Natural killer cell treated with Interleukin-12 subunit alpha and Interleukin-12 subunit beta and Interleukin-15 and Interleukin-18, amount 100 ng/mL, for 72 hours (primary cell): Measurements from ENCODE around the gene EVX2. TPM values are rescaled to one million over a fixed set of nuclear protein-coding genes. Genes with fewer than 3 reads are reported as not detected.

Experiments used
- ATAC-seq, 2 donors: fragments of 150-1000 bp; cut with Tn5 transposase in 1 of 2; sonication (Bioruptor Pico), chemical (Tn5 transposase) in 1 of 2; 2 replicates each; pipeline ENCODE4 v1.10.0; 2021
- DNase-seq: peaks from one replicate; pipeline ENCODE4 v3.0.0; 2022; ENCODE audit warnings: low spot score
- H3K27ac Mint-ChIP-seq, 2 donors: 1 replicate in 1 of 2; 2 replicates in 1 of 2; pipeline ENCODE4 v1.8.0; 2022; ENCODE audit warnings: mixed read lengths in 2 of 2, mild to moderate bottlenecking in 1 of 2, moderate library complexity in 1 of 2
- H3K27me3 Mint-ChIP-seq, 2 donors: 1 replicate in 1 of 2; 2 replicates in 1 of 2; pipeline ENCODE4 v1.8.0; 2022; ENCODE audit warnings: mixed read lengths in 2 of 2
- H3K36me3 Mint-ChIP-seq: one replicate; pipeline ENCODE4 v1.8.0; 2022; ENCODE audit warnings: mixed read lengths
- H3K4me1 Mint-ChIP-seq, 2 donors: 1 replicate in 1 of 2; 2 replicates in 1 of 2; pipeline ENCODE4 v1.8.0; 2022; ENCODE audit warnings: low read depth in 2 of 2, mixed read lengths in 2 of 2, mild to moderate bottlenecking in 1 of 2
- H3K4me3 Mint-ChIP-seq: one replicate; pipeline ENCODE4 v1.8.0; 2022; ENCODE audit warnings: mixed read lengths
- H3K9me3 Mint-ChIP-seq: 2 replicates; pipeline ENCODE4 v1.8.0; 2022; ENCODE audit warnings: mixed read lengths
- total RNA-seq, 2 donors: library from RNA; stranded (reverse); gene quantifications; one replicate each; pipeline ENCODE4 v1.2.3, GENCODE V29; 2022

Gene EVX2
- not detected for total RNA-seq

DNA sequence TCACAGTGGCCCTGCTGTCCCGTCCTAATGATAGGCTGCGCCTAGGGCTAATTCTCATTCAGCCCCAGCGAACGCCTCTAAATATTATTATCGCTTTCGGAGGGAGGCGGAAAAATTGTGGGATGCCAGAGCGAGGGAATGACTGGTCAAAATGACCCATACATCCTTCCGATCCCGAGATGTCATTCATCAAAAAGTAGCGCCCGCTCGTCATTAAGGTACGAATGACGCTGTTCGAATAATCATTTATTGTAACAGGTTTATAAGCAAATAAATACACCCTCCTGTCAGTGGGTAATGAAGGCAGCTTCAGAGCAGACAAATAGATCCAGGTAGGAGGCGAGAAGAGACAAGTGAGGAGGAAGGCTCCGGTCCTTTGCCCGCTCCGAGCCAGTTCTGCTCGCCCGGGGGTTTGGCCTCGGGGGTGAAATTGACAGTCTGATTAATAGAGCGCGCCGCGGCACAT lies at the start of gene EVX2:
EVX2 (minus strand) TSS at position 167 of the 466 bp plus-strand sequence. CDS start 186 bp downstream, outside the sequence.
- H3K9me3 Mint-ChIP-seq = no peaks in the 10 kb centered on the region
- peak within 1 kb of the TSS; percentile 5 for H3K4me3 Mint-ChIP-seq
- peaks cover 45 to 75% of the 10 kb centered on the region in 2 donors for H3K27me3 Mint-ChIP-seq
- peak within 1 kb of the TSS; percentile 37 to 40 for H3K27ac Mint-ChIP-seq
- DNase-seq (no peak), ATAC-seq (no peak)
- H3K36me3 Mint-ChIP-seq = peaks cover 24% of the 10 kb centered on the region
- peaks cover 5 to 15% of the 10 kb centered on the region in 2 donors for H3K4me1 Mint-ChIP-seq

DNA sequence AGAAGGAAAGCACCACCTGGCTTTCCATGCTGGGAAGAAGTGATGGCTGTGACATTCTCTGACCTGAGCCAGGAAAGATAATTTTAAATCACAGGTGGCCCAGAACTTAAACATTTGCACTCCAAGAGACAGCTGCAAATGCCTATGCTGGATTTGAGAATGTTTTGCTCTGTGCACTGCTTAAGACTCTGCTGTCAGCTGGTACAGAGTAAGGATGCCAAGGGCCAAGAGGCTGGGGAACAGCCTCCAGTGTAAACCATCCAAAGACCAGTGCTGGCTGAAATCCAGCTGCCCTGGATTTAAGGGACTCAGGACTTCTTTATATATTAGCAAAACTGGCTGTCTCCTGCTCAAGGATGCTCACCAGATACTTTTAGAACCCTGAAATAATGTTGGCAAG lies 49.6 kb upstream of the EVX2 start:
- no peak for ATAC-seq
- Mint-ChIP-seq H3K9me3 (no peaks in the 10 kb centered on the region), H3K4me1 (peaks cover 27 to 30% of the 10 kb centered on the region in 2 donors), H3K27ac (no peak overlapping the region), H3K4me3 (no peak overlapping the region), H3K36me3 (peaks cover 28% of the 10 kb centered on the region), H3K27me3 (peaks cover 61 to 81% of the 10 kb centered on the region in 2 donors)
- no peak for DNase-seq

DNA sequence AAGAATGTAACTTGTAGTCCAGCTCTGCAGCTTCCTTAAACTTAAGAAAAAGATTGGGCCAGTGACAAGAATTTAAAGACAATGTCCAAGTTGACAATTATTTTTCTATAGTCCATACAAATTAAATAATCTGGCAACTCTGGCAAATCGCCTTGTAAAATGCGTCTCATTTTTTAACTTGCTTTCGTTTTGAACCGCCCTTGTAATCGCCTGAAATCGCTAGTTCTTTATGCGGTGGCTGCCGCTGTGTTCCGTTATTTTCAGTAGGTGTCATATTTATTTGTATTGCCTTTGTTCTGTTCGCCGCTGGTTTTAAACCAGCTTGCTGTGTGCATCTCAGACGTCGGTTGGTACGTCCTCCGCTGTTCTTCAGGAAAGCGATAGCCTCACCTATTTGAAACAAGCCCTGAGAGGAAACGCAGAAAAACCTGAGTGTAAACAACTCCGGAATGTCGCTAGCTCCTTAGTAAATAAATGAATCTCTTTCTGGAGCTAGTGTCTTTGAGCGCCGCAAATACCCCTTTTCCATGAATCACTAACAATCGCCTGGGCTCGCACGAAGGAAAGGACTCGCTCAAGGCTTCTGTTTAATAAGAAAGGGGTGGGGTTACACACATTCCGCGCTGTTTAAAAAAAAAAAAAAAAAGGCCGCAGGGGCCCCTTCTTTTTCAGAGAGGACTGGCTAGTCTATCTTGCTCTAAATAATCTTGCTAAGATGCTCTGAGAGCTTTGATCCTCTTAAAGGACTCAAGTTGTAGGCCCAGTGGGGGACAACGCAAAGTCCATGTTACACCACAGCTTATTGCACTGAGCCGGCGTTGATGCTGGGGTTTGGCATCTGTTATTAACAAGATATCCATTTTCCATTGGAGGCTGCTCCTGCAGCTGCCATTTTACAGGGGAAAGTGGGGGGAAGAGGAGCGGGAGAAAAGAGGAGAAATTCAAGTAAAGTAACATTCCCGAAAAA lies 48.7 kb upstream of the EVX2 start:
- Mint-ChIP-seq H3K36me3 (peaks cover 27% of the 10 kb centered on the region), H3K4me3 (peak overlapping the region; percentile 81)
- no peak for DNase-seq

DNA sequence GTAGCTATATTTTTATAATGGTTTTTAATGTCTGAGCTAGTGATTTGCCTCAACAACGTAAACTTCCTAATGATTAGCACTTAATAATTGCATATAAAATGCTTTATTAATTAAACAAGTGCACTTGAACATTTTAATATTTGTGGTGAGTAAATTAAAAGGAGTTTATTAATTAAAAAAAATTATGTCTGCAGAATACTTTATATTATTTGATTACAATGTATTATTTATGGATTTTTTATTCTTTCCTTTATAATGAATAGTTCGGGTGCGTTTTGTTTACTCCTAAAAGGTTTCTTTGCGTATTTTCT lies 48.0 kb upstream of the EVX2 start:
- ATAC-seq (no peak), DNase-seq (no peak)
- Mint-ChIP-seq H3K36me3 (peaks cover 25% of the 10 kb centered on the region), H3K9me3 (no peaks in the 10 kb centered on the region), H3K27ac (no peak overlapping the region), H3K27me3 (peaks cover 61 to 83% of the 10 kb centered on the region in 2 donors), H3K4me1 (peaks cover 29 to 33% of the 10 kb centered on the region in 2 donors), H3K4me3 (peak overlapping the region; percentile 81)

More for the DNA sequence above, 48.7 kb upstream of the EVX2 start:
- H3K9me3 Mint-ChIP-seq = no peaks in the 10 kb centered on the region
- no peak overlapping the region for H3K27ac Mint-ChIP-seq
- ATAC-seq = no peak
- H3K4me1 Mint-ChIP-seq = peaks cover 29 to 33% of the 10 kb centered on the region in 2 donors
- peaks cover 61 to 81% of the 10 kb centered on the region in 2 donors for H3K27me3 Mint-ChIP-seq

DNA sequence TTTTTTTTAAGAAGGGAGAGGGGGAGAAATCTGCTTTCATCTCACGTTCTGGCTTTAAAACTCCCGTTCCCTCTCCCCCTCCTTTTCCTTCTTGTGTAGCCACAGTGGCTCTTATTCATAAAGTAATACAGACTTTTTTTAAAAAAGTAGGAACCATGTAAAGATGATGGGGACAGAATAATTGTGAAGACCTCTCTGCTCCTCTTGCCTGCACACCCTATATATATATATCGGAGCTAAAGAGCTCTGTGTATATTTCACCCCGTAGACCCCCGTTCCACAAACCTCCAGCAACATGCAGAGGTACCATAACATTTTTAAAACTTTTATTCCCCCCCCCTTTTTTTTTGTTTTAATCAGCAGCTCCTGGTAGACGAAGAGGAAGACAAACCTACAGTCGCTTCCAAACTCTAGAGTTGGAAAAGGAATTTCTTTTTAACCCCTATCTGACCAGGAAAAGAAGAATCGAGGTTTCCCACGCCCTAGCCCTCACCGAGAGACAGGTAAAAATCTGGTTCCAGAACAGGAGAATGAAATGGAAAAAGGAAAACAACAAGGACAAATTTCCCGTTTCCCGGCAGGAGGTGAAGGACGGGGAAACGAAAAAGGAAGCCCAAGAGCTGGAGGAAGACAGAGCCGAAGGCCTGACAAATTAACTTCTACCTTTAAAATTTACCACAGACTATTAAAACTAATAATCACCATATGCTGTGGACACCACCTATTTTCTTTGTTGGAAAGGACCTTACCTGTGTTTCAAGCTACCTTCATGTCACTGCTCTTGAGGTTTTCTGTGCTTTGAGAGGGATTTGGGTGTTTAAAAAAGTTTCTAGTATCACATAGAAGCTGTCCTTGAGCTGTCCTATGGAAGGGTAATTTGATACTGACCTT lies 47.4 kb upstream of the EVX2 start:
- Mint-ChIP-seq H3K9me3 (no peaks in the 10 kb centered on the region), H3K4me3 (peak overlapping the region; percentile 81), H3K27me3 (peaks cover 62 to 85% of the 10 kb centered on the region in 2 donors), H3K27ac (no peak overlapping the region), H3K36me3 (peaks cover 25% of the 10 kb centered on the region), H3K4me1 (peaks cover 29 to 33% of the 10 kb centered on the region in 2 donors)
- DNase-seq (no peak), ATAC-seq (no peak)

DNA sequence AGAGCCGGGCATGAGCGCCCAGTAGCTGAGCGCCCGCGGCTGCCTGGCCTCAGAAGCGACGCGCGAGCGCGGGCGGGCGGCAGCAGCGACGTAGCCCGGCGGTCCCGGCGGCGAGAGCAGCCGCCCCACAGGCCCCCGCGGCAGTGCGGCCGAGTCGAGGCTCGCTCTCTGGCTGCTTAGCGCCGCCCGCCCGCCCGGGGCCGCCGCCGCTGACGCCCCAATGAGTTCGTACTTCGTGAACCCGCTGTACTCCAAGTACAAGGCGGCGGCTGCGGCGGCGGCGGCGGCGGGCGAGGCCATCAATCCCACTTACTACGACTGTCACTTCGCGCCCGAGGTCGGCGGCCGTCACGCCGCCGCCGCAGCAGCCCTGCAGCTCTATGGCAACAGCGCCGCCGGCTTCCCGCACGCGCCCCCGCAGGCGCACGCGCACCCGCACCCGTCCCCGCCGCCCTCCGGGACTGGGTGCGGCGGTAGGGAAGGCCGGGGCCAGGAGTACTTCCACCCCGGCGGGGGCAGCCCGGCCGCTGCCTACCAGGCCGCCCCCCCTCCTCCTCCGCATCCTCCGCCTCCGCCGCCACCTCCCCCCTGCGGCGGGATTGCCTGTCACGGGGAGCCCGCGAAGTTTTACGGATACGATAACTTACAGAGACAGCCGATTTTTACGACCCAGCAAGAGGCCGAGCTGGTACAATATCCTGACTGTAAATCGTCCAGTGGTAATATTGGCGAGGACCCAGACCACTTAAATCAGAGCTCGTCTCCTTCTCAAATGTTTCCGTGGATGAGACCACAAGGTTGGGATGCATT lies 46.6 kb upstream of the EVX2 start:
- Mint-ChIP-seq H3K27ac (no peak overlapping the region), H3K4me1 (peaks cover 22 to 28% of the 10 kb centered on the region in 2 donors), H3K36me3 (peaks cover 20% of the 10 kb centered on the region), H3K4me3 (peak overlapping the region; percentile 81), H3K27me3 (peaks cover 62 to 85% of the 10 kb centered on the region in 2 donors), H3K9me3 (no peaks in the 10 kb centered on the region)
- no peak for DNase-seq
- peak; percentile 63 to 64 for ATAC-seq

DNA sequence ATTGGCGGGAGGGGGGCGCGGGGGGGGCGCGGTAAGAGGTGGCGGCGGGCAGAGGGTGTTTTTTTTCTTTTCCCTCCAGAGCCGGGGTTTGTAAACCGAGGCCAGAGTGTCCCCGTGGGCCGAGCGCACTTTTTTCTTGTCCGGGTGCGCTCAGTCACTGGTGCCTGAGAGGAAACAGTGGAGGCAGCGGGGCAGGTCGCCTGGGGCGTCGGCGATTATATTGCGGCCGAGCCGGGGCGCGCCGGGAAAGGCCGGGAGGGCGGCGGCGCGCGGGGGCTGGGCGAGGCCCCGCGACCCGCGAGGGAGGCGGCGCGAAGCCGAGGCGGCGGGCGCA lies 46.0 kb upstream of the EVX2 start:
- H3K4me3 Mint-ChIP-seq = no peak overlapping the region
- peaks cover 19 to 27% of the 10 kb centered on the region in 2 donors for H3K4me1 Mint-ChIP-seq

DNA sequence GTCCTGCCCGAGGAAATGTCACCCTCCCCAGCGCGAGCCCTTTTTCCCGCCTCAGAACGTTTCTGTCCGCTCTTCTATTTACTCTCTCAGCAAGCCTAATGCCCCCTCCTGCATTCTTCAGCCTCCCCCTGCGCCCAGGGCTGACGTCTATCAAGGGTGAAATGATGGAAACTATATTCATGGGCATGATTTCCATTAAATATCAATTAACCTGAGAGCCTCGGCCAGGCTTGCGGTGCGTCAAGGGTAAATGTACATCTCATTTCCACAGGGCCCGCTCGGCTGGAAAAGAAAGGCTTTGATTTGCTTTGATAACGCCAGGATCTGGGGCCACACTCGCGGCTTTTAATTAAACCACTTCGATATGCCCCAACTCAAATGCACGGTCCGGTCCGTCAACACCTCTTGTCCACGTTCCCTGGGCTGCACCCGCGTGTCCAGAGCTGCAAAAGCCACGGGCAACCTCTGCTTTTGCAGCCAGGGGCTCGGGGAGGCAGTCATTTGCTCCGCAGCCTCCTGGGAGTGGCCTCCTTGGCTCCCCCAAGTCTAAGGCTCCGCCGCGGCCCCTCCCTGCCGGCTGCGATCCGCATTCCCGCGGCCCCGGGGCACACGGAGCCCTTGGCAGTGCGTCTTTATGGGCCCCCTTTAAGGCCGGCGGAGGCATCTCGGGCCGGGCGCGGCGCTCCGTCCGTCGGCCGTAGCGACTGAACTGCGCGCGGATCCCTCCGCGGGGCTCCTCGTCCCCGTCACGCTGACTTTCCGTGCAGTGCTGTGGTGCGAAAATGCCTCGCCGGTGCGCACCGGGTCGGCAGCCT lies 45.4 kb upstream of the EVX2 start, which contains the start of gene HOXD8:
HOXD8 (plus strand) TSS at position 724 of the 815 bp plus-strand sequence. CDS start 662 bp downstream, outside the sequence.
- Mint-ChIP-seq H3K36me3 (peaks cover 16% of the 10 kb centered on the region), H3K27ac (peak within 1 kb of the TSS in 1 of 2 donors; percentile 38), H3K9me3 (no peaks in the 10 kb centered on the region), H3K4me1 (peaks cover 19 to 27% of the 10 kb centered on the region in 2 donors), H3K27me3 (peaks cover 62 to 83% of the 10 kb centered on the region in 2 donors), H3K4me3 (peak within 1 kb of the TSS; percentile 51)
- ATAC-seq (peak in 1 of 2 donors; percentile 52), DNase-seq (no peak)

More for the DNA sequence above, 46.0 kb upstream of the EVX2 start:
- Mint-ChIP-seq H3K9me3 (no peaks in the 10 kb centered on the region), H3K27me3 (peaks cover 61 to 83% of the 10 kb centered on the region in 2 donors), H3K36me3 (peaks cover 18% of the 10 kb centered on the region), H3K27ac (no peak overlapping the region)
- DNase-seq (no peak), ATAC-seq (no peak)

DNA sequence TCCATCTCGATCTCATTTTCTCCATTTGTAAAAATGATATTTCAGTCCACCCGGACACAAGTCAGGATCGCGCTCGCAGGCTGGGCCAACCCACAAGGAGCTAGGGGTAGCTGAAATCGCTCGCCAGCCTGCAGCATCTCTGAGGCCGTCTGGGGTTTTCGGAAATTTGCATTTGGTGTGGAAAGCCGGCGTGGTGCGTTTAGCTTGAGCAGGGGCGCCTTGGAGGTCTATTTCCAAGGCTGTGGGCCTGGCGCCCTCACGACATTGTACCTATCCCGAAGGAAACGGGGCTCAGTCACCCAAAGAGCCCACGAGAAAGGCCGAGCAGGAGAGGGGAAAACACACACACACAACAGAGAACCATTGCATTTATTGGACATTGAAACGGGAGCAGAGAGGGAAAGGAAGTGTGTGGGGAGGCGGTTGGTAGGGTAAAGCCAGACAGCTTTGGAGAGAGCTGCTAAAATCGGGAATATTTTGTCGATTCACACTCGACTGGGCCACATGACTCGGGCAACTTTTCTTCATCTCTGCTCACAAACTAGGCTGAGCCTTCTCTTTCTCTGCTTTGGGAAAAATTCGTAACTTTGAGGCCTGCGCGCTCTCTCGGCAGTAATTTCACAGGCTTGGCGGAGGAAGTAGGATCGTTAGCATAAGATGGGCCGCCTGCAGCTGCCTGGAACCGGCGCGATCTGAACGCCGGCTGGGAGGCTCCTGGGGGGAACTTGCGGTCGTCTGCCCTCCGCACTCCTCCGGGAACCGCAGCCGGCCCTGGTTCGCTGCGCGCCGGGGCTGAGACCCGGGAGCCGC lies 44.6 kb upstream of the EVX2 start:
- peak overlapping the region; percentile 51 for H3K4me3 Mint-ChIP-seq
- peaks cover 63 to 83% of the 10 kb centered on the region in 2 donors for H3K27me3 Mint-ChIP-seq
- peaks cover 12% of the 10 kb centered on the region for H3K36me3 Mint-ChIP-seq
- no peak for ATAC-seq
- H3K27ac Mint-ChIP-seq = peak overlapping the region in 1 of 2 donors; percentile 38
- no peaks in the 10 kb centered on the region for H3K9me3 Mint-ChIP-seq
- DNase-seq = no peak
- peaks cover 19 to 31% of the 10 kb centered on the region in 2 donors for H3K4me1 Mint-ChIP-seq

DNA sequence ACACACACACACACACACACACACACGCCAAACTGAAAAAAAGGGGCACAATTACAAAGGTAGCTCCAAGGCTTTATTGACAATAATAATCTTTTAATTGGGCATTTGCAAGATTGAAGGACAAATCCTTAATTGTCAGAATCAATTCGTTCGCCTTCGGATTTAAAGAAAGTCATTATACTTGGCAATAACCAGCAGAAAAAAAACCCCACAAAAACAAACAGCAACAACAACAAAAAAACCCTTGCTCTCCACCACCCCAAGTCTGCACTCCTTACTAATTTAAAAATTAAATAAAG lies 44.0 kb upstream of the EVX2 start:
- peaks cover 12% of the 10 kb centered on the region for H3K36me3 Mint-ChIP-seq
- H3K27ac Mint-ChIP-seq = peak overlapping the region in 1 of 2 donors; percentile 38
- DNase-seq (no peak), ATAC-seq (no peak)
- no peak overlapping the region for H3K4me3 Mint-ChIP-seq
- H3K9me3 Mint-ChIP-seq = no peaks in the 10 kb centered on the region
- peaks cover 60 to 77% of the 10 kb centered on the region in 2 donors for H3K27me3 Mint-ChIP-seq
- H3K4me1 Mint-ChIP-seq = peaks cover 19 to 29% of the 10 kb centered on the region in 2 donors

DNA sequence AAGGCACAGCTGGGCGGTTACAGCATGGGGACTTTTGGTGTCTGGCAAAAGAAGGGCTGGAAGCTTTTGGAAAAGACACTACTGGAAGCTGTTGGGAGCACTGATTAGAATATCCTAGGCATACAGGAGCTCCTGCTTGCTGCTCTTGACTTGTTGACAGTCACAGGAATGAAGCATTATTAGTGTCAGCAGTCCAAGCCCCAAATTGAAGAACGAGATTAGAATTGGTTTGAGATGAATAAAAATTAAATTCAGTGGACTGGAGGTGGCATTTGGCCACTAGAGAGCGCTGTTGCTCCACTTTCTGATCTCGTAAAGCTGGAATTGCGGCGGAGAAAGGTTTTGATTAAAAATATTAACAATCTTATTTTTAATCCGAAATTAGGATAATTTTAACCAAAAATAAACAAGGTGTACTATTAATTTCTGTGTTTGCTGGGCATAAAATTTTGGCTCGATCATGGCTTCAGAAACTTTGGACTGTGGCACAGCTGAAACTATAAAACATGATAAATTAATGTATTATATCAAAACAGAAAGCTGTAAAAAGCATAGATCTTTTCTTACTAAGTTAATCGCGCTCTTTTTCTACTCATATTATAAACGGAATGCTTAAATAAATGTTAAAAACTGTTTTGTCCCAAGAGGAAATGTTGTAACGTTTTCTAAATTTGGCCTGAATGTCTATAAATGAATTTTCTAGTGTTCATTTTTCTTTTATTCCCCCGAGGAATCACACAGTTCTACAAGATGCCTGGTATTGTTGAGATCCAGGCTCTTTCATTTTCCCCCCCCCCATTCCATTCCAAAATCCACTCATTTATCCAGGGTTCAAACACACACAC lies 43.4 kb upstream of the EVX2 start:
- Mint-ChIP-seq H3K27me3 (peaks cover 59 to 71% of the 10 kb centered on the region in 2 donors), H3K4me1 (peaks cover 15 to 25% of the 10 kb centered on the region in 2 donors), H3K27ac (no peak overlapping the region), H3K36me3 (peaks cover 7% of the 10 kb centered on the region), H3K4me3 (no peak overlapping the region), H3K9me3 (no peaks in the 10 kb centered on the region)
- DNase-seq = no peak
- ATAC-seq = no peak
